Nephron progenitor cell (in vitro differentiated cells): Measurements from ENCODE around the gene SPC24.
A peak's percentile ranks its signal among the peaks of the same experiment; 100 is the strongest.
"Not testable (repeated sequence)": the region's sequence is repeated elsewhere in the genome, so short reads cannot be mapped to it uniquely, and the experiment has no call there.

Experiments used
- DNase-seq: peaks from one replicate; pipeline ENCODE4 v3.0.0; 2021
- H3K27ac Mint-ChIP-seq: 2 replicates; pipeline ENCODE4 v1.8.0; 2021; ENCODE audit warnings: mild to moderate bottlenecking, moderate library complexity, mixed read lengths
- H3K27me3 Mint-ChIP-seq: 2 replicates; pipeline ENCODE4 v1.8.0; 2021; ENCODE audit warnings: mild to moderate bottlenecking, low read depth, mixed read lengths; ENCODE audit not compliant: poor library complexity
- H3K36me3 Mint-ChIP-seq: 2 replicates; pipeline ENCODE4 v1.8.0; 2021; ENCODE audit warnings: low read depth, mixed read lengths
- H3K4me1 Mint-ChIP-seq: 2 replicates; pipeline ENCODE4 v1.8.0; 2021; ENCODE audit warnings: mixed read lengths
- H3K4me3 Mint-ChIP-seq: 2 replicates; pipeline ENCODE4 v1.8.0; 2021; ENCODE audit warnings: mild to moderate bottlenecking, moderate library complexity, mixed read lengths
- H3K9me3 Mint-ChIP-seq: 2 replicates; pipeline ENCODE4 v1.8.0; 2021; ENCODE audit warnings: mild to moderate bottlenecking, moderate library complexity, mixed read lengths
- TF ChIP-seq, protein P1 (sequence below): fragments of 200-600 bp; sonication (generic); IDR thresholded peaks from 2 replicates; pipeline ENCODE4 v1.5.0; 2021; ENCODE audit warnings: antibody characterized with exemption

Gene SPC24

GRCh38 chr19:11151181-11151580 is 4.4 kb downstream of the SPC24 start:
- H3K9me3 Mint-ChIP-seq = peaks cover under 1% of the 10 kb centered on the region
- peaks cover 15% of the 10 kb centered on the region for H3K4me1 Mint-ChIP-seq
- DNase-seq = no peak
- no peaks in the 10 kb centered on the region for H3K27me3 Mint-ChIP-seq
- H3K4me3 Mint-ChIP-seq = no peak overlapping the region
- peaks cover 38% of the 10 kb centered on the region for H3K36me3 Mint-ChIP-seq
- H3K27ac Mint-ChIP-seq = no peak overlapping the region
- TF ChIP-seq, protein P1, sequence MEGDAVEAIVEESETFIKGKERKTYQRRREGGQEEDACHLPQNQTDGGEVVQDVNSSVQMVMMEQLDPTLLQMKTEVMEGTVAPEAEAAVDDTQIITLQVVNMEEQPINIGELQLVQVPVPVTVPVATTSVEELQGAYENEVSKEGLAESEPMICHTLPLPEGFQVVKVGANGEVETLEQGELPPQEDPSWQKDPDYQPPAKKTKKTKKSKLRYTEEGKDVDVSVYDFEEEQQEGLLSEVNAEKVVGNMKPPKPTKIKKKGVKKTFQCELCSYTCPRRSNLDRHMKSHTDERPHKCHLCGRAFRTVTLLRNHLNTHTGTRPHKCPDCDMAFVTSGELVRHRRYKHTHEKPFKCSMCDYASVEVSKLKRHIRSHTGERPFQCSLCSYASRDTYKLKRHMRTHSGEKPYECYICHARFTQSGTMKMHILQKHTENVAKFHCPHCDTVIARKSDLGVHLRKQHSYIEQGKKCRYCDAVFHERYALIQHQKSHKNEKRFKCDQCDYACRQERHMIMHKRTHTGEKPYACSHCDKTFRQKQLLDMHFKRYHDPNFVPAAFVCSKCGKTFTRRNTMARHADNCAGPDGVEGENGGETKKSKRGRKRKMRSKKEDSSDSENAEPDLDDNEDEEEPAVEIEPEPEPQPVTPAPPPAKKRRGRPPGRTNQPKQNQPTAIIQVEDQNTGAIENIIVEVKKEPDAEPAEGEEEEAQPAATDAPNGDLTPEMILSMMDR = no peak

DNA sequence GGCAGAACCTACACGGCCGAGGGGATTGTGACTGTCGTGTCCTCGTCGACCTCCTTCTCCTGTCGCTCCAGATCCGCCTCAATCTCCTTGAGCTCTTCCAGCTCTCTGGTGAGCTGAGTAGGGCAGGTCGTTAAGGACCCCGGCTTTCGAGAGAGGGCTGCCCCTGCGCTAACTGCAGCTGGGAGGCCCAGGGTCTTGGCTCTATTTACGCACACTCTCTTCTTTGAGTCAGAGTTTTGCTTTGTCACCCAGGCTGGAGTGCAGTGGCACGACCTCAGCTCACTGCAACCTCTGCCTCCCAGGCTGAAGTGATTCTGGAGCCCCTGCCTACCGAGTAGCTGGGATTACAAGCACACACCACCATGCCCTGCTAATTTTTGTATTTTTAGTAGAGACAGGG is 7.6 kb downstream of the SPC24 start:
- no peak for DNase-seq
- peaks cover 4% of the 10 kb centered on the region for H3K9me3 Mint-ChIP-seq
- peak overlapping the region; percentile 72 for H3K27ac Mint-ChIP-seq
- peaks cover 49% of the 10 kb centered on the region for H3K36me3 Mint-ChIP-seq
- no peaks in the 10 kb centered on the region for H3K27me3 Mint-ChIP-seq
- peaks cover 21% of the 10 kb centered on the region for H3K4me1 Mint-ChIP-seq
- no peak overlapping the region for H3K4me3 Mint-ChIP-seq
- TF ChIP-seq, protein P1 = no peak

DNA sequence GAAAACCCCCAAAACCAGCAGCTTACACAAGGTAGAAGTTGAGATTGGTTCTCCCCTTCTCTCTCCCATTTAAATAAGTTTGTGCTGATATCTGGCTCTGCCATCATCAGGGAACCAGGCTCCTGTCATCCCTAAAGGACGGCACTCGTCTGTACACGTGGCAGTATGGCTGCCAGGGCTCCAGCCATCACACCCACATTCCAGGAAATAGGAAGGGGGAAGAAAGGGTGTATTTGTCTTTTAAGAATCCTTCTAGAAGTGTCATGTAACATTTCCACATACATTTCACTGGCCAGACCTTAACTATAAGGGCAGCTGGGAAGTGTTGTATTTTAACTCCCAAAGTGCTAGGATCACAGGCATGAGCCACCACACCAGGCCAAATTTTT is 10.1 kb downstream of the SPC24 start:
- no peak for DNase-seq
- Mint-ChIP-seq H3K27ac (peak overlapping the region; percentile 51), H3K4me1 (peaks cover 22% of the 10 kb centered on the region), H3K9me3 (peaks cover 4% of the 10 kb centered on the region), H3K27me3 (no peaks in the 10 kb centered on the region), H3K4me3 (no peak overlapping the region), H3K36me3 (peaks cover 36% of the 10 kb centered on the region)
- TF ChIP-seq, protein P1 = no peak

- Mint-ChIP-seq H3K4me3 (no peak overlapping the region), H3K9me3 (peaks cover 4% of the 10 kb centered on the region), H3K4me1 (peaks cover 38% of the 10 kb centered on the region), H3K27ac (no peak overlapping the region), H3K27me3 (no peaks in the 10 kb centered on the region), H3K36me3 (peaks cover 22% of the 10 kb centered on the region)
- peak; percentile 40 for DNase-seq
- TF ChIP-seq, protein P1 = no peak
These were observed 12.9 kb downstream of the SPC24 start for GRCh38 chr19:11142528-11143171.

DNA sequence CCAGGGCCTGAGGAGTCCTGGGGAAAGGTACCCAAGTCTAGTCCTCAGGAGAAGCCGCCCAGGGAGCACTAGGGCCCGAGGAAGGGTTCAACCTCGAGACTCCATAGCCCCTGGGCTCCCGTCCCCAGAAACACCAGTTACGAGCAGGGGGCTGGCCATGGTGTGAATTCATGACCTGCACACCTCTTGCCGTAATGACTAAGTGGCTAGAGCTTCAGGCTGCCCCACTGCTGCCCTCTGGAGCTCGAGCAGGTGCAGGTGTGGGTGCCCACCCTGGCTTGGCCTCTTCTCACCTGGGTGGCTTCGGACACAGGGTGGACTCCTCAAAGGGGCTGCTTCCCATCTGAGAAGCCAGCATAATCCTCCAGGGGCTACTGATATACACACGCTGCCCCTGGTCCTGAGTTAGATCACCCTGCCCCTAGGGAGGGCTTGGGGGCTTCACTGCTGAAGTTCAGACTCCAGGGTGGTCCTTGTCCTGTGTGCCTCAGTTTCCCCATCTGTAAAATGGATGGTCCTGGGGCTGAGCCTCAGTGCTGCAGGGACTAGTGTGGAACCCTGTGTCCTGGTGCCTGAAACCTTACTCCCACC is 13.6 kb downstream of the SPC24 start:
- no peak for DNase-seq
- H3K9me3 Mint-ChIP-seq = peaks cover 4% of the 10 kb centered on the region
- no peaks in the 10 kb centered on the region for H3K27me3 Mint-ChIP-seq
- TF ChIP-seq, protein P1 = no peak
- H3K4me3 Mint-ChIP-seq = no peak overlapping the region
- H3K27ac Mint-ChIP-seq = no peak overlapping the region
- peaks cover 44% of the 10 kb centered on the region for H3K4me1 Mint-ChIP-seq
- peaks cover 17% of the 10 kb centered on the region for H3K36me3 Mint-ChIP-seq

DNA sequence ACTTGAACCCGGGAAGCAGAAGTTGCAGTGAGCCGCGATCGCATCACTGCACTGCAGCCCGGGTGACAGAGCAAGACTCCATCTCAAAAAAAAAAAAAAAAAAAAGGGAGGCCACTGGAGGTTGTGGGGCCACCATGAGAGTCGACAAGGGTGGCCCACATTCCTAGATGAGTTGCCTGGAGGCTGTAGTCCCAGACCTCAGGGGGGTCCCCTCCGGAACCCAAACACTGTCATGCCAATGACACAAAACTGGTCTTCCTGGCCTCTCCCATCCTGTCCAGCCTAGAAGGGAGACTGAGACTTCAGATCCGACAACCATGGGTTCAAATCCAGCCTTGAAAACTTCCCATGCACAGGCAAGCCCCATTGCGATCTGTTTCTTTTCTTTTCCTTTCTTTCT is 14.7 kb downstream of the SPC24 start:
- Mint-ChIP-seq H3K27me3 (no peaks in the 10 kb centered on the region), H3K4me1 (peaks cover 50% of the 10 kb centered on the region), H3K9me3 (peaks cover under 1% of the 10 kb centered on the region), H3K36me3 (peaks cover 11% of the 10 kb centered on the region), H3K4me3 (no peak overlapping the region), H3K27ac (no peak overlapping the region)
- DNase-seq = no peak
- TF ChIP-seq, protein P1 = no peak

DNA sequence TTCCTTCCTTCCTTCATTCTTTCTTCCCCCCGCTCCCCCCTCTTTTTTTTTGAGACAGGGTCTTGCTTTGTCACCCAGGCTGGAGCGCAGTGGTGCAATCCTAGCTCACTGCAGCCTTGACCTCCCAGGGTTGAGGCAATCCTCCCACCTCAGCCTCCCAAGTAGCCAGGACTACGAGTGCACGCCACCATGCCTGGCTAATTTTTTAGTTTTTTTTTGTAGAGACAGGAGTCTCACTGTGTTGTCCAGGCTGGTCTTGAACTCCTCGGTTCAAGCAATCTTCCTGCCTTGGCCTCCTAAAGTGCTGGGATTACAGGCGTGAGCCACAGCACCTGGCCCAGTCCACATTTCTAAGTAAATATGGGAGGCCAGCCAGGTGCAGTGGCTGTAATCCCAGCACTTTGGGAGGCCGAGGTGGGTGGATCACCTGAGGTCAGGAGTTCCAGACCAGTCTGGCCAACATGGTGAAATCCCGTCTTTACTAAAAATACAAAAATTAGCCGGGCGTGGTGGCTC is 15.5 kb downstream of the SPC24 start:
- H3K36me3 Mint-ChIP-seq, DNase-seq, H3K4me3 Mint-ChIP-seq: not testable (repeated sequence)

More for the DNA sequence above, 15.5 kb downstream of the SPC24 start:
- not testable (repeated sequence) for H3K27me3 Mint-ChIP-seq, H3K27ac Mint-ChIP-seq, H3K9me3 Mint-ChIP-seq
- peaks cover 48% of the 10 kb centered on the region for H3K4me1 Mint-ChIP-seq
